Endothelial cell of umbilical vein (primary cell): ENCODE data around the gene TFG.

Experiments
- CTCF ChIP-seq, 2 donors: IDR thresholded peaks; 1 replicate in 1 of 2; 2 replicates in 1 of 2; pipeline ENCODE4 v1.5.1; 2011; ENCODE audit warnings: low read length in 2 of 2, mild to moderate bottlenecking in 2 of 2, moderate library complexity in 2 of 2, control low read depth in 1 of 2, inconsistent platforms in 1 of 2, low read depth in 1 of 2; ENCODE audit not compliant: insufficient read depth in 1 of 2; ENCODE audit errors: extremely low read depth in 1 of 2
- EZH2 ChIP-seq: IDR thresholded peaks from 2 replicates; pipeline ENCODE4 v1.6.1; 2012; ENCODE audit warnings: borderline replicate concordance, low read depth, mild to moderate bottlenecking, moderate library complexity, low read length, inconsistent platforms; ENCODE audit not compliant: severe bottlenecking
- FOS ChIP-seq: IDR thresholded peaks from 2 replicates; pipeline ENCODE4 v1.6.1; 2011; ENCODE audit warnings: mild to moderate bottlenecking, low read length, moderate library complexity, borderline replicate concordance; ENCODE audit not compliant: insufficient read depth
- GATA2 ChIP-seq: IDR thresholded peaks from 2 replicates; pipeline ENCODE4 v1.7.0; 2011; ENCODE audit warnings: low read depth, mild to moderate bottlenecking, moderate library complexity, mixed read lengths, low read length; ENCODE audit not compliant: insufficient read length, insufficient read depth
- MAX ChIP-seq: IDR thresholded peaks from 2 replicates; pipeline ENCODE4 v1.6.1; 2011; ENCODE audit not compliant: insufficient read depth, insufficient read length
- MYC ChIP-seq: IDR thresholded peaks from one replicate; pipeline ENCODE4 v1.6.1; 2011; ENCODE audit warnings: mild to moderate bottlenecking, low read depth, low read length
- POLR2A ChIP-seq: IDR thresholded peaks from 2 replicates; pipeline ENCODE4 v1.6.1; 2012; ENCODE audit warnings: low read depth, mild to moderate bottlenecking, control low read depth, low read length
- POLR2AphosphoS5 ChIP-seq: IDR thresholded peaks from 2 replicates; pipeline ENCODE4 v1.6.1; 2012; ENCODE audit warnings: low read depth, mild to moderate bottlenecking, control low read depth, low read length, moderate library complexity; ENCODE audit not compliant: insufficient read depth

GRCh38 chr3:100726706-100727105 is 17.4 kb downstream of the TFG start:
- TF ChIP-seq CTCF (IDR thresholded peaks at IDR 0.05; ENCODE audit: extremely low read depth in 1 of 2, insufficient read depth in 1 of 2, low read depth in 1 of 2, low read length in 2 of 2) (no peak), EZH2 (no peak), GATA2 (no peak), POLR2A (no peak), FOS (no peak), POLR2AphosphoS5 (no peak), MAX (no peak), MYC (no peak)
